ENCODE data around the gene WWOX. TPM values are rescaled to one million over a fixed set of nuclear protein-coding genes. Genes with fewer than 3 reads are reported as not detected.

The WWOX gene
- total and polyA plus RNA-seq, 2 of the 4 experiments (the other 2 are of a cell fraction), result 2.7 to 5.4 TPM

DNA sequence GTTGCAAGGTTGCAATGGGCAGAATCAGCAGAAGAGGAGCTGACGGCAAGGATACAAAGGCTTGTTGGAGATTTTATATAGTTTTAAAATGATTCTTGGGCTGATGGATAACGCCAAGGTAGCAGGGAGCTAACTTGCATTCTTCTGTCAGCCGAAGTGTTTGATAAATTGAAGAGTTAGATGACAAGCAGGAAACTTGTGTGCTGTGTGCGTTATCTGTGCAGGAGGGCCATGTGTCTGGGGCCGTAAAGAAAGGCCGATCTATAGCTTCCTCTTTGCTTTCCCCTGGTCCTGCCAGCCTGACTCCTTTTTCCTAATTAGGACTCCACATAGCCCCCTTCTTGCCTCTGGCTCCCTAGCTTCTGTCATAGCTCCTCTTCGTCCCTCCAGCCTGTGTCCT, 6.7 kb upstream of the WWOX start:
- Histone ChIP-seq H3K27ac (ENCODE audit: insufficient read depth, low read length) (no peak overlapping the region), H2BK120ac (ENCODE audit: low read depth, low read length) (no peak overlapping the region), H3K4ac (ENCODE audit: low read depth, low read length) (no peak overlapping the region), H3K23ac (ENCODE audit: low read depth, low read length) (no peak overlapping the region), H4K91ac (ENCODE audit: insufficient read depth, low read depth, low read length) (no peak overlapping the region), H4K8ac (ENCODE audit: low read depth in 2 of 2, low read length in 2 of 2) (no peak overlapping the region), H2BK20ac (ENCODE audit: low read depth, low read length) (no peak overlapping the region), H3K36me3 (ENCODE audit: control insufficient read depth, insufficient read depth, low read length) (no peaks in the 10 kb centered on the region), H4K5ac (ENCODE audit: low read depth, low read length) (no peak overlapping the region), H2AK9ac (replicated peaks; ENCODE audit: low read depth, low read length, poor library complexity) (no peak overlapping the region), H2AK5ac (ENCODE audit: low read depth, low read length) (no peak overlapping the region), H3K4me2 (ENCODE audit: low read depth, low read length) (no peak overlapping the region), H3K9ac (ENCODE audit: low read depth, low read length) (no peak overlapping the region), H3K56ac (ENCODE audit: extremely low read depth, insufficient read depth, low read length) (no peak overlapping the region), H2BK5ac (ENCODE audit: low read depth, low read length, poor library complexity, severe bottlenecking) (no peak overlapping the region), H3K79me1 (ENCODE audit: low read depth in 1 of 2, low read length in 2 of 2) (no peaks in the 10 kb centered on the region), H3K18ac (ENCODE audit: low read depth, low read length) (no peak overlapping the region), H4K20me1 (ENCODE audit: insufficient read depth, low read length) (no peaks in the 10 kb centered on the region), H3K9me1 (ENCODE audit: insufficient read depth, low read length) (no peaks in the 10 kb centered on the region), H3K4me3 (ENCODE audit: insufficient read depth, low read depth, low read length) (no peak overlapping the region), H2AFZ (replicated peaks; ENCODE audit: low read length, poor library complexity) (no peak overlapping the region), H3K14ac (replicated peaks; ENCODE audit: low read depth, low read length) (no peak overlapping the region), H3K9me3 (ENCODE audit: control insufficient read depth, insufficient read depth, low read length) (no peaks in the 10 kb centered on the region), H3K27me3 (ENCODE audit: control insufficient read depth, insufficient read depth, low read length) (peaks cover 3% of the 10 kb centered on the region; the same call in 1 of the 2 replicates), H2BK15ac (ENCODE audit: low read depth, low read length) (no peak overlapping the region), H3K4me1 (ENCODE audit: control insufficient read depth, insufficient read depth, low read length) (no peaks in the 10 kb centered on the region)
- ATAC-seq (ENCODE audit: low read depth) (no peak), DNase-seq (no peak)
- dilution Hi-C loops (cut with HindIII; ENCODE audit: low sequenced_read_pairs, unreplicated experiment) (no loop called here), intact Hi-C loops (cut with micrococcal nuclease) (no loop called here), in situ Hi-C loops (cut with MboI; ENCODE audit: low sequenced_read_pairs) (no loop called here)
- no peak for TF ChIP-seq NFE2L2 (IDR thresholded peaks at IDR 0.05; ENCODE audit: low read depth, low read length)
- TF ChIP-seq BHLHE40 (IDR thresholded peaks at IDR 0.05; ENCODE audit: low read depth, low read length), result no peak
- no peak for TF ChIP-seq RAD21 (IDR thresholded peaks at IDR 0.05; ENCODE audit: low read length)
- TF ChIP-seq, protein P1, sequence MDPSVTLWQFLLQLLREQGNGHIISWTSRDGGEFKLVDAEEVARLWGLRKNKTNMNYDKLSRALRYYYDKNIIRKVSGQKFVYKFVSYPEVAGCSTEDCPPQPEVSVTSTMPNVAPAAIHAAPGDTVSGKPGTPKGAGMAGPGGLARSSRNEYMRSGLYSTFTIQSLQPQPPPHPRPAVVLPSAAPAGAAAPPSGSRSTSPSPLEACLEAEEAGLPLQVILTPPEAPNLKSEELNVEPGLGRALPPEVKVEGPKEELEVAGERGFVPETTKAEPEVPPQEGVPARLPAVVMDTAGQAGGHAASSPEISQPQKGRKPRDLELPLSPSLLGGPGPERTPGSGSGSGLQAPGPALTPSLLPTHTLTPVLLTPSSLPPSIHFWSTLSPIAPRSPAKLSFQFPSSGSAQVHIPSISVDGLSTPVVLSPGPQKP (IDR thresholded peaks at IDR 0.05; ENCODE audit: borderline replicate concordance, low read depth, low read length), result no peak
- TF ChIP-seq MAFK (IDR thresholded peaks at IDR 0.05; ENCODE audit: low read depth, low read length), result no peak
- no peak for TF ChIP-seq MAZ (IDR thresholded peaks at IDR 0.05; ENCODE audit: borderline replicate concordance, low read depth, low read length)
- TF ChIP-seq RFX5 (IDR thresholded peaks at IDR 0.05; ENCODE audit: low read depth, low read length), result no peak
- TF ChIP-seq CTCF (conservative IDR thresholded peaks at IDR 0.05; ENCODE audit: low read depth, low read length), result no peak
- no peak for TF ChIP-seq CEBPB (IDR thresholded peaks at IDR 0.05; ENCODE audit: low read depth, low read length)
- CTCF ChIA-PET, result interaction anchor here (0.6 kb wide), 1 partner anchor 409 kb away, joined by 4 read pairs; no protein-coding TSS in a partner anchor
- POLR2A ChIA-PET (ENCODE audit: unreplicated experiment), result no interaction called here
- no TSS peak for BruUV-seq (replicated peaks)
- 67% methylated on average over 3 of the region's 7 CpGs; no CpG with 5 or more reads in 1 of the 2 experiments for WGBS, 2 experiments (ENCODE audit: extremely low coverage in 2 of 2, insufficient read length in 1 of 2)
